ENCODE measurements around the gene DKK3.

Gene DKK3

GRCh38 chr11:11981364-11981763 is 27.1 kb downstream of the DKK3 start:
- Histone ChIP-seq H3K4me1 (ENCODE audit: control insufficient read depth, insufficient read depth, low read length) (peaks cover 48% of the 10 kb centered on the region), H3K27ac (ENCODE audit: low read depth, low read length) (no peak overlapping the region), H3K27me3 (ENCODE audit: control insufficient read depth, insufficient read depth, low read length) (no peaks in the 10 kb centered on the region), H3K4me3 (ENCODE audit: low read depth, low read length) (no peak overlapping the region), H3K9me3 (ENCODE audit: control insufficient read depth, insufficient read depth, low read depth, low read length) (peaks cover 9% of the 10 kb centered on the region; the same call in 1 of the 2 replicates), H3K36me3 (ENCODE audit: control insufficient read depth, insufficient read depth, low read length) (no peaks in the 10 kb centered on the region), H3K9ac (ENCODE audit: low read length) (no peak overlapping the region)

- Histone ChIP-seq H3K36me3 (ENCODE audit: control insufficient read depth, insufficient read depth, low read length) (no peaks in the 10 kb centered on the region), H3K27me3 (ENCODE audit: control insufficient read depth, insufficient read depth, low read length) (no peaks in the 10 kb centered on the region), H3K9me3 (ENCODE audit: control insufficient read depth, insufficient read depth, low read depth, low read length) (peaks cover 9% of the 10 kb centered on the region; the same call in 1 of the 2 replicates), H3K27ac (ENCODE audit: low read depth, low read length) (no peak overlapping the region), H3K4me3 (ENCODE audit: low read depth, low read length) (no peak overlapping the region), H3K4me1 (ENCODE audit: control insufficient read depth, insufficient read depth, low read length) (peaks cover 48% of the 10 kb centered on the region), H3K9ac (ENCODE audit: low read length) (no peak overlapping the region)
These were observed 27.6 kb downstream of the DKK3 start for GRCh38 chr11:11980841-11981308.

- H3K4me1 ChIP-seq (ENCODE audit: control insufficient read depth, insufficient read depth, low read length): peaks cover 49% of the 10 kb centered on the region
- H3K27ac ChIP-seq (ENCODE audit: low read depth, low read length): no peak overlapping the region; the same call in 1 of the 2 replicates
- no peaks in the 10 kb centered on the region for H3K27me3 ChIP-seq (ENCODE audit: control insufficient read depth, insufficient read depth, low read length)
- no peak overlapping the region for H3K4me3 ChIP-seq (ENCODE audit: low read depth, low read length)
- no peaks in the 10 kb centered on the region for H3K36me3 ChIP-seq (ENCODE audit: control insufficient read depth, insufficient read depth, low read length)
- no peak overlapping the region for H3K9ac ChIP-seq (ENCODE audit: low read length)
- peaks cover 9% of the 10 kb centered on the region; the same call in 1 of the 2 replicates for H3K9me3 ChIP-seq (ENCODE audit: control insufficient read depth, insufficient read depth, low read depth, low read length)
These were observed 28.2 kb downstream of the DKK3 start for GRCh38 chr11:11980200-11980599.

- Histone ChIP-seq H3K4me3 (ENCODE audit: low read depth, low read length) (no peak overlapping the region), H3K27me3 (ENCODE audit: control insufficient read depth, insufficient read depth, low read length) (no peaks in the 10 kb centered on the region), H3K9ac (ENCODE audit: low read length) (peak overlapping the region; percentile 35), H3K9me3 (ENCODE audit: control insufficient read depth, insufficient read depth, low read depth, low read length) (peaks cover 9% of the 10 kb centered on the region; the same call in 1 of the 2 replicates), H3K27ac (ENCODE audit: low read depth, low read length) (no peak overlapping the region; the same call in 1 of the 2 replicates), H3K4me1 (ENCODE audit: control insufficient read depth, insufficient read depth, low read length) (peaks cover 45% of the 10 kb centered on the region), H3K36me3 (ENCODE audit: control insufficient read depth, insufficient read depth, low read length) (no peaks in the 10 kb centered on the region)
These were observed 28.8 kb downstream of the DKK3 start for GRCh38 chr11:11979488-11980117.

- peaks cover 9% of the 10 kb centered on the region; the same call in 1 of the 2 replicates for H3K9me3 ChIP-seq (ENCODE audit: control insufficient read depth, insufficient read depth, low read depth, low read length)
- no peak overlapping the region for H3K4me3 ChIP-seq (ENCODE audit: low read depth, low read length)
- H3K36me3 ChIP-seq (ENCODE audit: control insufficient read depth, insufficient read depth, low read length): no peaks in the 10 kb centered on the region
- no peaks in the 10 kb centered on the region for H3K27me3 ChIP-seq (ENCODE audit: control insufficient read depth, insufficient read depth, low read length)
- H3K9ac ChIP-seq (ENCODE audit: low read length): peak overlapping the region; percentile 35
- no peak overlapping the region; the same call in 1 of the 2 replicates for H3K27ac ChIP-seq (ENCODE audit: low read depth, low read length)
- H3K4me1 ChIP-seq (ENCODE audit: control insufficient read depth, insufficient read depth, low read length): peaks cover 40% of the 10 kb centered on the region
These were observed 29.5 kb downstream of the DKK3 start for GRCh38 chr11:11978792-11979487.

GRCh38 chr11:11978098-11978637 is 30.3 kb downstream of the DKK3 start:
- Histone ChIP-seq H3K4me3 (ENCODE audit: low read depth, low read length) (no peak overlapping the region), H3K4me1 (ENCODE audit: control insufficient read depth, insufficient read depth, low read length) (peaks cover 39% of the 10 kb centered on the region), H3K27ac (ENCODE audit: low read depth, low read length) (no peak overlapping the region), H3K36me3 (ENCODE audit: control insufficient read depth, insufficient read depth, low read length) (no peaks in the 10 kb centered on the region), H3K9ac (ENCODE audit: low read length) (no peak overlapping the region), H3K27me3 (ENCODE audit: control insufficient read depth, insufficient read depth, low read length) (no peaks in the 10 kb centered on the region), H3K9me3 (ENCODE audit: control insufficient read depth, insufficient read depth, low read depth, low read length) (peaks cover 9% of the 10 kb centered on the region; the same call in 1 of the 2 replicates)

- H3K36me3 ChIP-seq (ENCODE audit: control insufficient read depth, insufficient read depth, low read length): no peaks in the 10 kb centered on the region
- H3K27me3 ChIP-seq (ENCODE audit: control insufficient read depth, insufficient read depth, low read length): no peaks in the 10 kb centered on the region
- H3K4me1 ChIP-seq (ENCODE audit: control insufficient read depth, insufficient read depth, low read length): peaks cover 39% of the 10 kb centered on the region
- no peak overlapping the region for H3K9ac ChIP-seq (ENCODE audit: low read length)
- H3K4me3 ChIP-seq (ENCODE audit: low read depth, low read length): no peak overlapping the region
- peaks cover 9% of the 10 kb centered on the region; the same call in 1 of the 2 replicates for H3K9me3 ChIP-seq (ENCODE audit: control insufficient read depth, insufficient read depth, low read depth, low read length)
- H3K27ac ChIP-seq (ENCODE audit: low read depth, low read length): peak overlapping the region; percentile 44; the same call in 1 of the 2 replicates
These were observed 31.1 kb downstream of the DKK3 start for GRCh38 chr11:11977206-11977938.

- Histone ChIP-seq H3K36me3 (ENCODE audit: control insufficient read depth, insufficient read depth, low read length) (no peaks in the 10 kb centered on the region), H3K9me3 (ENCODE audit: control insufficient read depth, insufficient read depth, low read depth, low read length) (peaks cover 8% of the 10 kb centered on the region; the same call in 1 of the 2 replicates), H3K27ac (ENCODE audit: low read depth, low read length) (peak overlapping the region; percentile 44; the same call in 1 of the 2 replicates), H3K9ac (ENCODE audit: low read length) (peak overlapping the region; percentile 19), H3K4me3 (ENCODE audit: low read depth, low read length) (no peak overlapping the region), H3K4me1 (ENCODE audit: control insufficient read depth, insufficient read depth, low read length) (peaks cover 39% of the 10 kb centered on the region), H3K27me3 (ENCODE audit: control insufficient read depth, insufficient read depth, low read length) (no peaks in the 10 kb centered on the region)
These were observed 31.8 kb downstream of the DKK3 start for GRCh38 chr11:11976481-11977127.

- Histone ChIP-seq H3K9me3 (ENCODE audit: control insufficient read depth, insufficient read depth, low read depth, low read length) (no peaks in the 10 kb centered on the region), H3K36me3 (ENCODE audit: control insufficient read depth, insufficient read depth, low read length) (no peaks in the 10 kb centered on the region), H3K27ac (ENCODE audit: low read depth, low read length) (no peak overlapping the region), H3K27me3 (ENCODE audit: control insufficient read depth, insufficient read depth, low read length) (no peaks in the 10 kb centered on the region), H3K4me1 (ENCODE audit: control insufficient read depth, insufficient read depth, low read length) (peaks cover 39% of the 10 kb centered on the region), H3K4me3 (ENCODE audit: low read depth, low read length) (no peak overlapping the region), H3K9ac (ENCODE audit: low read length) (no peak overlapping the region)
These were observed 33.0 kb downstream of the DKK3 start for GRCh38 chr11:11975201-11976092.
